Measurements from ENCODE around the gene TBC1D10B. TPM values are rescaled to one million over a fixed set of nuclear protein-coding genes. Genes with fewer than 3 reads are reported as not detected.

The TBC1D10B gene
- total and polyA plus RNA-seq, 9 of the 15 experiments (the other 6 are each of a cell fraction or from before 2014, with no cell fraction given) = 2.2 to 55.4 (median 17.5) TPM

- TF ChIP-seq, protein P1, sequence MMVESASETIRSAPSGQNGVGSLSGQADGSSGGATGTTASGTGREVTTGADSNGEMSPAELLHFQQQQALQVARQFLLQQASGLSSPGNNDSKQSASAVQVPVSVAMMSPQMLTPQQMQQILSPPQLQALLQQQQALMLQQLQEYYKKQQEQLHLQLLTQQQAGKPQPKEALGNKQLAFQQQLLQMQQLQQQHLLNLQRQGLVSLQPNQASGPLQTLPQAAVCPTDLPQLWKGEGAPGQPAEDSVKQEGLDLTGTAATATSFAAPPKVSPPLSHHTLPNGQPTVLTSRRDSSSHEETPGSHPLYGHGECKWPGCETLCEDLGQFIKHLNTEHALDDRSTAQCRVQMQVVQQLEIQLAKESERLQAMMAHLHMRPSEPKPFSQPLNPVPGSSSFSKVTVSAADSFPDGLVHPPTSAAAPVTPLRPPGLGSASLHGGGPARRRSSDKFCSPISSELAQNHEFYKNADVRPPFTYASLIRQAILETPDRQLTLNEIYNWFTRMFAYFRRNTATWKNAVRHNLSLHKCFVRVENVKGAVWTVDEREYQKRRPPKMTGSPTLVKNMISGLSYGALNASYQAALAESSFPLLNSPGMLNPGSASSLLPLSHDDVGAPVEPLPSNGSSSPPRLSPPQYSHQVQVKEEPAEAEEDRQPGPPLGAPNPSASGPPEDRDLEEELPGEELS (CRISPR knock-in tag; IDR thresholded peaks at IDR 0.05; ENCODE audit: borderline replicate concordance) = 0 out of 2 replicates have a peak, but pooled peaks have one; percentile 9
- TF ChIP-seq CREM (IDR thresholded peaks at IDR 0.05; ENCODE audit: low read depth) = peak; percentile 95
- TF ChIP-seq RBFOX2 (IDR thresholded peaks at IDR 0.05; ENCODE audit: low read depth, low read length) = peak; percentile 96
- peak; percentile 70 for TF ChIP-seq SMARCA5 (IDR thresholded peaks at IDR 0.05)
- TF ChIP-seq POU5F1 (IDR thresholded peaks at IDR 0.05; ENCODE audit: borderline replicate concordance, low read depth, low read length, partially characterized antibody) = no peak
- peak; percentile 19; the same call in 1 of the 2 replicates for TF ChIP-seq SMARCE1 (IDR thresholded peaks at IDR 0.05)
- TF ChIP-seq ZNF589 (CRISPR knock-in tag; IDR thresholded peaks at IDR 0.05; ENCODE audit: low read depth) = peak; percentile 89
- TF ChIP-seq FIP1L1 (IDR thresholded peaks at IDR 0.05; ENCODE audit: low read depth, low read length, poor library complexity, severe bottlenecking) = peak; percentile 38
- TF ChIP-seq, protein P2, sequence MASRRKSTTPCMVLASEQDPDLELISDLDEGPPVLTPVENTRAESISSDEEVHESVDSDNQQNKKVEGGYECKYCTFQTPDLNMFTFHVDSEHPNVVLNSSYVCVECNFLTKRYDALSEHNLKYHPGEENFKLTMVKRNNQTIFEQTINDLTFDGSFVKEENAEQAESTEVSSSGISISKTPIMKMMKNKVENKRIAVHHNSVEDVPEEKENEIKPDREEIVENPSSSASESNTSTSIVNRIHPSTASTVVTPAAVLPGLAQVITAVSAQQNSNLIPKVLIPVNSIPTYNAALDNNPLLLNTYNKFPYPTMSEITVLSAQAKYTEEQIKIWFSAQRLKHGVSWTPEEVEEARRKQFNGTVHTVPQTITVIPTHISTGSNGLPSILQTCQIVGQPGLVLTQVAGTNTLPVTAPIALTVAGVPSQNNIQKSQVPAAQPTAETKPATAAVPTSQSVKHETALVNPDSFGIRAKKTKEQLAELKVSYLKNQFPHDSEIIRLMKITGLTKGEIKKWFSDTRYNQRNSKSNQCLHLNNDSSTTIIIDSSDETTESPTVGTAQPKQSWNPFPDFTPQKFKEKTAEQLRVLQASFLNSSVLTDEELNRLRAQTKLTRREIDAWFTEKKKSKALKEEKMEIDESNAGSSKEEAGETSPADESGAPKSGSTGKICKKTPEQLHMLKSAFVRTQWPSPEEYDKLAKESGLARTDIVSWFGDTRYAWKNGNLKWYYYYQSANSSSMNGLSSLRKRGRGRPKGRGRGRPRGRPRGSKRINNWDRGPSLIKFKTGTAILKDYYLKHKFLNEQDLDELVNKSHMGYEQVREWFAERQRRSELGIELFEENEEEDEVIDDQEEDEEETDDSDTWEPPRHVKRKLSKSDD (conservative IDR thresholded peaks at IDR 0.05; ENCODE audit: low read length) = no peak
- TF ChIP-seq TRIM24 (IDR thresholded peaks at IDR 0.05) = 0 out of 4 replicates have a peak, but pooled peaks of 1 of the 2 experiments have one; percentile 35
- TF ChIP-seq DPF2 (IDR thresholded peaks at IDR 0.05) = peak; percentile 50; the same call in 1 of the 2 replicates
- peak; percentile 92; the same call in 1 of the 2 replicates for TF ChIP-seq KDM2B (CRISPR knock-in tag; IDR thresholded peaks at IDR 0.05)
- no peak for TF ChIP-seq MED1 (CRISPR knock-in tag; IDR thresholded peaks at IDR 0.05; ENCODE audit: borderline replicate concordance)
- TF ChIP-seq POLR2G (IDR thresholded peaks at IDR 0.05; ENCODE audit: low read depth, low read length) = peak; percentile 88
Observed at GRCh38 chr16:30377812-30378235, 7.5 kb upstream of the TBC1D10B start (continued).

All from K562 (cell line).